ENCODE data around the gene CLDN3. TPM values are rescaled to one million over a fixed set of nuclear protein-coding genes. Genes with fewer than 3 reads are reported as not detected.
A peak's percentile ranks its signal among the peaks of the same experiment; 100 is the strongest.

Gene CLDN3
- total RNA-seq, 1 experiment from 2014 or later, result 16.5 TPM

DNA sequence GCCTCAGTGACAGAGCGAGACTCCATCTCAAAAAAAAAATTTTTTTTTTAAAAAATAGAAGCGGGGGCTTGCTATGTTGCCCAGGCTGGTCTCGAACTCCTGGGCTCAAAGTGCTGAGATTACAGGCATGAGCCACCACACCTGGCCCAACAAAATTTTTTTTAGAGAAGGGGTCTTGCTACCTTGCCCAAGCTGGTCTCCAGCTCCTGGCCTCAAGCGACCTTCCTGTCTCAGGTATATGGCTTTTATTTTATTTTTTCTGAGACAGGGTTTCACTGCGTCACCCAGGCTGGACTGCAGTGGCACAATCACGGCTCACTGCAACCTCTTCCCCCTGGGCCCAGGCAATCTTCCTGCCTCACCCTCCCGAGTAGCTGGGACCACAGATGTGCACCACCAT is 29.9 kb downstream of the CLDN3 start:
- no peak overlapping the region for H2BK15ac ChIP-seq (ENCODE audit: low read depth, low read length)
- Mint-ChIP-seq H3K4me1 (peaks cover 36 to 48% of the 10 kb centered on the region in 2 experiments), H3K4me3 (peak overlapping the region; percentile 63 to 93; a peak in 4 of 5 replicates), H3K9me3 (peaks cover 0 to 2% of the 10 kb centered on the region in 2 experiments; a peak in 1 of 5 replicates), H3K27me3 (ENCODE audit: low read depth) (peaks cover 15% of the 10 kb centered on the region), H3K27ac (no peak overlapping the region; a peak in 1 of 7 replicates), H3K36me3 (ENCODE audit: insufficient read depth in 1 of 3, low read depth in 3 of 3) (peaks cover 6 to 20% (median 18%) of the 10 kb centered on the region in 3 experiments)
- no peaks in the 10 kb centered on the region for H3K79me2 ChIP-seq (ENCODE audit: insufficient read depth, low read length)
- no peak overlapping the region for H2BK12ac ChIP-seq (ENCODE audit: insufficient read length, low read depth, low read length)
- H2AFZ ChIP-seq (ENCODE audit: low read length), result no peak overlapping the region
- H4K5ac ChIP-seq (ENCODE audit: insufficient read length, low read depth, low read length), result no peak overlapping the region
- no peaks in the 10 kb centered on the region; the same call in 1 of the 2 replicates for H3K27me3 ChIP-seq (ENCODE audit: insufficient read depth, low read length)
- no peak overlapping the region for H3K56ac ChIP-seq (ENCODE audit: insufficient read length, low read depth, low read length)
- no peak overlapping the region for H3K18ac ChIP-seq (ENCODE audit: insufficient read length, low read depth, low read length)
- no peak overlapping the region for H2BK20ac ChIP-seq (ENCODE audit: low read depth, low read length, poor library complexity, severe bottlenecking)
- H2BK5ac ChIP-seq (ENCODE audit: insufficient read length, low read length), result no peak overlapping the region
- no peak for DNase-seq
- no peaks in the 10 kb centered on the region for H4K20me1 ChIP-seq (ENCODE audit: control insufficient read depth, insufficient read depth, insufficient read length)
- no peaks in the 10 kb centered on the region for H3K79me1 ChIP-seq (ENCODE audit: insufficient read depth, low read depth, low read length, poor library complexity, severe bottlenecking)
- no peak overlapping the region for H3K27ac ChIP-seq (ENCODE audit: insufficient read length, low read depth, low read length)
- no peak for TF ChIP-seq CTCF (conservative IDR thresholded peaks at IDR 0.05)
- H2AK5ac ChIP-seq (ENCODE audit: insufficient read length, low read length), result no peak overlapping the region
- no peak overlapping the region; the same call in 1 of the 2 replicates for H3K4ac ChIP-seq (ENCODE audit: low read depth, low read length)
- no peak overlapping the region for H3K9ac ChIP-seq (ENCODE audit: extremely low read depth, insufficient read length, low read length)
- peaks cover 10% of the 10 kb centered on the region for H3K23me2 ChIP-seq (ENCODE audit: insufficient read length, low read depth, low read length, poor library complexity, severe bottlenecking)
- no peak overlapping the region for H4K91ac ChIP-seq (ENCODE audit: insufficient read length, low read depth, low read length)
- no peak overlapping the region for H3K14ac ChIP-seq (ENCODE audit: insufficient read depth, low read length)
- H3K9me3 ChIP-seq (ENCODE audit: control insufficient read depth, low read depth, low read length), result no peaks in the 10 kb centered on the region
- no peak overlapping the region for H3T11ph ChIP-seq (ENCODE audit: low read length)
- peaks cover 8% of the 10 kb centered on the region; the same call in 1 of the 2 replicates for H3K4me1 ChIP-seq (ENCODE audit: insufficient read depth, low read length)
- no peak overlapping the region for H4K8ac ChIP-seq (replicated peaks; ENCODE audit: insufficient read length, low read depth, low read length)
- H3K23ac ChIP-seq (ENCODE audit: insufficient read length, low read depth, low read length), result no peak overlapping the region
- no CpG with 5 or more reads among the region's 7 CpGs for WGBS (ENCODE audit: extremely low coverage, insufficient read length, low lambda C conversion rate)
- no peak overlapping the region for H2BK120ac ChIP-seq (ENCODE audit: low read depth, low read length, poor library complexity, severe bottlenecking)
- no peak overlapping the region for H3K4me2 ChIP-seq (ENCODE audit: insufficient read depth, insufficient read length, low read length)
